ENCODE results near the gene BBS10. TPM values are rescaled to one million over a fixed set of nuclear protein-coding genes. Genes with fewer than 3 reads are reported as not detected.

Gene BBS10
- total and polyA plus RNA-seq, 9 of the 15 experiments (the other 6 are each of a cell fraction or from before 2014, with no cell fraction given) = 2.3 to 14.9 (median 5.9) TPM

DNA sequence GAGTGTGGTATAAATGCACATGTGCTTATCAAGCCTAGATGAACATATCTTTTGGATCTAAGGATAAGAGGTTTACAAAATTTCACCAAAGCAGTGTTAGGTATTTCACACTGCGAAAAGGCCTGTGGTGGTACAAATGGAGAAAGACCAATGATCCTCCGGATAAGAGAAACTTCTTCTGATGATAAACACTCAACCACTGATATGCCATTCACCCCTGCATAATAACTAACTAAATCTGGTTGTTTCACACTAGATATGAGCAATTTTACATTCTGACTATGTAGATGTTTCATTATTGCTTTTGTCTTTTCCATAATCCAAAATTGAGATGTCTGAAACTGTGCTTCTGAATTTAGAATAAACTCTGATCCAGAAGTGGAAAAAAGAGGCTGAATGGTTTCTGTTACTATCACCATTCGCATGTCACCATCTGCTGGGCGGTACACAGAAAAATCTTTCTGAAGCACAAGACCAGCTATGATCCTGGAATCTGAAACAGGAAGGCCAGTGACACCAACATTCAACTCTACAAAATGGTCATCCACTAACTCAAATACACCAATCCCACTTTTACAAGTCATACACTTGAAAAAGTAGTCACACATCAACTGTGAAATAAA, 1.3 kb downstream of the BBS10 start (continued):
- TF ChIP-seq DDX20 (tag; IDR thresholded peaks at IDR 0.05; ENCODE audit: low read depth) (no peak), RBM14 (IDR thresholded peaks at IDR 0.05; ENCODE audit: borderline replicate concordance, insufficient read depth, low read depth, low read length) (no peak), LARP7 (IDR thresholded peaks at IDR 0.05) (no peak), DNMT1 (IDR thresholded peaks at IDR 0.05) (no peak), RCOR1 (IDR thresholded peaks at IDR 0.05; ENCODE audit: borderline replicate concordance in 1 of 2, low read depth in 2 of 2, low read length in 2 of 2) (0 out of 4 replicates have a peak, but pooled peaks of 1 of the 2 experiments have one; percentile 27), TFAM (CRISPR knock-in tag; conservative IDR thresholded peaks at IDR 0.05) (no peak), FOXJ3 (CRISPR knock-in tag; IDR thresholded peaks at IDR 0.05) (no peak), ZBTB8A (IDR thresholded peaks at IDR 0.05; ENCODE audit: partially characterized antibody) (no peak), KLF6 (CRISPR knock-in tag; IDR thresholded peaks at IDR 0.05; ENCODE audit: borderline replicate concordance) (no peak), ZNF239 (CRISPR knock-in tag; IDR thresholded peaks at IDR 0.05) (no peak), BRD4 (IDR thresholded peaks at IDR 0.05) (no peak), OTX1 (CRISPR knock-in tag; IDR thresholded peaks at IDR 0.05) (no peak), TEAD2 (tag; IDR thresholded peaks at IDR 0.05) (no peak), CREM (IDR thresholded peaks at IDR 0.05; ENCODE audit: low read depth) (peak; percentile 18; the same call in 1 of the 2 replicates), BRF1 (IDR thresholded peaks at IDR 0.05; ENCODE audit: borderline replicate concordance, extremely low read depth, insufficient read length) (no peak), JUND (IDR thresholded peaks at IDR 0.05; ENCODE audit: borderline replicate concordance, low read depth, low read length) (no peak), JUND (tag; IDR thresholded peaks at IDR 0.05; ENCODE audit: borderline replicate concordance, low read depth, low read length) (no peak), CCNT2 (IDR thresholded peaks at IDR 0.05; ENCODE audit: borderline replicate concordance, extremely low read depth, insufficient read length, low read depth, low read length) (no peak), GATAD2B (IDR thresholded peaks at IDR 0.05; ENCODE audit: borderline replicate concordance) (no peak), ATF7 (IDR thresholded peaks at IDR 0.05) (no peak), ZNF77 (CRISPR knock-in tag; IDR thresholded peaks at IDR 0.05) (no peak)
- TF ChIP-seq, protein P1, sequence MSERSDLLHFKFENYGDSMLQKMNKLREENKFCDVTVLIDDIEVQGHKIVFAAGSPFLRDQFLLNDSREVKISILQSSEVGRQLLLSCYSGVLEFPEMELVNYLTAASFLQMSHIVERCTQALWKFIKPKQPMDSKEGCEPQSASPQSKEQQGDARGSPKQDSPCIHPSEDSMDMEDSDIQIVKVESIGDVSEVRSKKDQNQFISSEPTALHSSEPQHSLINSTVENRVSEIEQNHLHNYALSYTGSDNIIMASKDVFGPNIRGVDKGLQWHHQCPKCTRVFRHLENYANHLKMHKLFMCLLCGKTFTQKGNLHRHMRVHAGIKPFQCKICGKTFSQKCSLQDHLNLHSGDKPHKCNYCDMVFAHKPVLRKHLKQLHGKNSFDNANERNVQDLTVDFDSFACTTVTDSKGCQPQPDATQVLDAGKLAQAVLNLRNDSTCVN (CRISPR knock-in tag; IDR thresholded peaks at IDR 0.05) = no peak
- TF ChIP-seq, protein P2, sequence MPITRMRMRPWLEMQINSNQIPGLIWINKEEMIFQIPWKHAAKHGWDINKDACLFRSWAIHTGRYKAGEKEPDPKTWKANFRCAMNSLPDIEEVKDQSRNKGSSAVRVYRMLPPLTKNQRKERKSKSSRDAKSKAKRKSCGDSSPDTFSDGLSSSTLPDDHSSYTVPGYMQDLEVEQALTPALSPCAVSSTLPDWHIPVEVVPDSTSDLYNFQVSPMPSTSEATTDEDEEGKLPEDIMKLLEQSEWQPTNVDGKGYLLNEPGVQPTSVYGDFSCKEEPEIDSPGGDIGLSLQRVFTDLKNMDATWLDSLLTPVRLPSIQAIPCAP (CRISPR knock-in tag; IDR thresholded peaks at IDR 0.05; ENCODE audit: borderline replicate concordance) = no peak
- TF ChIP-seq, protein P3, sequence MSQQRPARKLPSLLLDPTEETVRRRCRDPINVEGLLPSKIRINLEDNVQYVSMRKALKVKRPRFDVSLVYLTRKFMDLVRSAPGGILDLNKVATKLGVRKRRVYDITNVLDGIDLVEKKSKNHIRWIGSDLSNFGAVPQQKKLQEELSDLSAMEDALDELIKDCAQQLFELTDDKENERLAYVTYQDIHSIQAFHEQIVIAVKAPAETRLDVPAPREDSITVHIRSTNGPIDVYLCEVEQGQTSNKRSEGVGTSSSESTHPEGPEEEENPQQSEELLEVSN (IDR thresholded peaks at IDR 0.05; ENCODE audit: borderline replicate concordance in 1 of 2, extremely low read depth in 1 of 2, insufficient read depth in 1 of 2, insufficient read length in 1 of 2, low read depth in 1 of 2, low read length in 1 of 2, poor library complexity in 1 of 2, severe bottlenecking in 1 of 2) = no peak
- TF ChIP-seq, protein P4, sequence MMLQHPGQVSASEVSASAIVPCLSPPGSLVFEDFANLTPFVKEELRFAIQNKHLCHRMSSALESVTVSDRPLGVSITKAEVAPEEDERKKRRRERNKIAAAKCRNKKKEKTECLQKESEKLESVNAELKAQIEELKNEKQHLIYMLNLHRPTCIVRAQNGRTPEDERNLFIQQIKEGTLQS (IDR thresholded peaks at IDR 0.05) = no peak
- TF ChIP-seq, protein P4 (CRISPR knock-in tag; conservative IDR thresholded peaks at IDR 0.05) = no peak
